GM18517 (cell line): ENCODE data around the gene RBP7.

Experiments
- ATAC-seq: cut with Tn5 transposase; IDR thresholded peaks from one replicate; pipeline ENCODE4 v1.9.1; 2021; ENCODE audit warnings: mild to moderate bottlenecking, moderate library complexity; ENCODE audit not compliant: unreplicated experiment

RBP7 gene

GRCh38 chr1:10064416-10065343, 67.7 kb downstream of the RBP7 start:
- ATAC-seq, result no peak

DNA sequence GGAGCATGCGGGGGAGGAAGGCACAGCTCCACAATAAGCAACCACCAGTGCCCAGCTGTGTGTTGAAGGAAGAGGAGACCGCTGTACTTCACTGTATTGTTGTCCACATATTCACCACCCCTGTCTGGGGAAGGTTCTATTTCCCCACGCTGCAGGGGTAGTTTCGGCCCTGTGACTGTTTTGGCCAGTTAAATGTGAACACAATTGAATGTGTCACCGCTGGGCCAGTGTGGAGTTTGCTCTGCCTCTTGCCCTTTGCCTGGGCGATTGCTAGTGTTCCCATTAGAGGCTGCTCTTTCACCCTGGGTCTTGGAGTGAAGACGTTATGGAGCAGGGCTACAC, 68.3 kb downstream of the RBP7 start:
- no peak for ATAC-seq
